Choroid plexus epithelial cell (primary cell): ENCODE results near the gene LRP1B.

Experiments
- DNase-seq: peaks from one replicate; pipeline ENCODE4 v3.0.0-alpha.2; 2010; ENCODE audit warnings: low read depth
- H3K4me3 ChIP-seq: 2 replicates; pipeline ENCODE4 v1.5.1; 2011; ENCODE audit warnings: low read depth, mild to moderate bottlenecking, control low read depth, low read length, moderate library complexity
- TF ChIP-seq, protein P1 (sequence below): conservative IDR thresholded peaks from 2 replicates; pipeline ENCODE4 v1.5.1; 2011; ENCODE audit warnings: low read depth, mild to moderate bottlenecking, control low read depth, inconsistent platforms, low read length, moderate library complexity

Gene LRP1B

GRCh38 chr2:142112757-142113221 lies 18.0 kb downstream of the LRP1B start:
- peak; percentile 92 for DNase-seq
- TF ChIP-seq, protein P1, sequence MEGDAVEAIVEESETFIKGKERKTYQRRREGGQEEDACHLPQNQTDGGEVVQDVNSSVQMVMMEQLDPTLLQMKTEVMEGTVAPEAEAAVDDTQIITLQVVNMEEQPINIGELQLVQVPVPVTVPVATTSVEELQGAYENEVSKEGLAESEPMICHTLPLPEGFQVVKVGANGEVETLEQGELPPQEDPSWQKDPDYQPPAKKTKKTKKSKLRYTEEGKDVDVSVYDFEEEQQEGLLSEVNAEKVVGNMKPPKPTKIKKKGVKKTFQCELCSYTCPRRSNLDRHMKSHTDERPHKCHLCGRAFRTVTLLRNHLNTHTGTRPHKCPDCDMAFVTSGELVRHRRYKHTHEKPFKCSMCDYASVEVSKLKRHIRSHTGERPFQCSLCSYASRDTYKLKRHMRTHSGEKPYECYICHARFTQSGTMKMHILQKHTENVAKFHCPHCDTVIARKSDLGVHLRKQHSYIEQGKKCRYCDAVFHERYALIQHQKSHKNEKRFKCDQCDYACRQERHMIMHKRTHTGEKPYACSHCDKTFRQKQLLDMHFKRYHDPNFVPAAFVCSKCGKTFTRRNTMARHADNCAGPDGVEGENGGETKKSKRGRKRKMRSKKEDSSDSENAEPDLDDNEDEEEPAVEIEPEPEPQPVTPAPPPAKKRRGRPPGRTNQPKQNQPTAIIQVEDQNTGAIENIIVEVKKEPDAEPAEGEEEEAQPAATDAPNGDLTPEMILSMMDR = peak; percentile 59
- H3K4me3 ChIP-seq = no peak overlapping the region

GRCh38 chr2:142104134-142104758 lies 26.6 kb downstream of the LRP1B start:
- H3K4me3 ChIP-seq = no peak overlapping the region
- DNase-seq = no peak
- TF ChIP-seq, protein P1 = no peak

DNA sequence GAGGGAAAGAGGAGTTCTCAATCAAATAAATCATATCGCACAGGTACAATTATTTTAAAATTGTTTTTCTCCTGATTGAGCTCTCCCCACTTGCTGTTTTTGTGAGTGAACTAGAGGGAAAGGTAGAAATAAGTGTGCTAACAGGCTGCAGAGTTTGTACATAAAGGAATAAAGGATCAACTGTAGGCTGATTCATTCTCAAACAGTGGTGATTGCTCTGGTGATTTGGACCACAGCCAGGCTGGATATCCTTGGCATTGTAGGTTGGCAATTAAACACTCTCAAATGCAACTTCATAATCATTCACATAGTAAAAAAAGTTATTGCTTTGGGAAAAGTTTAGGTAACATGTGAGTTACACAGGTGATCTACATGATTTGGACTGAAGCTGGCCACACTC lies 29.8 kb downstream of the LRP1B start:
- H3K4me3 ChIP-seq = no peak overlapping the region
- no peak for DNase-seq
- TF ChIP-seq, protein P1 = no peak

DNA sequence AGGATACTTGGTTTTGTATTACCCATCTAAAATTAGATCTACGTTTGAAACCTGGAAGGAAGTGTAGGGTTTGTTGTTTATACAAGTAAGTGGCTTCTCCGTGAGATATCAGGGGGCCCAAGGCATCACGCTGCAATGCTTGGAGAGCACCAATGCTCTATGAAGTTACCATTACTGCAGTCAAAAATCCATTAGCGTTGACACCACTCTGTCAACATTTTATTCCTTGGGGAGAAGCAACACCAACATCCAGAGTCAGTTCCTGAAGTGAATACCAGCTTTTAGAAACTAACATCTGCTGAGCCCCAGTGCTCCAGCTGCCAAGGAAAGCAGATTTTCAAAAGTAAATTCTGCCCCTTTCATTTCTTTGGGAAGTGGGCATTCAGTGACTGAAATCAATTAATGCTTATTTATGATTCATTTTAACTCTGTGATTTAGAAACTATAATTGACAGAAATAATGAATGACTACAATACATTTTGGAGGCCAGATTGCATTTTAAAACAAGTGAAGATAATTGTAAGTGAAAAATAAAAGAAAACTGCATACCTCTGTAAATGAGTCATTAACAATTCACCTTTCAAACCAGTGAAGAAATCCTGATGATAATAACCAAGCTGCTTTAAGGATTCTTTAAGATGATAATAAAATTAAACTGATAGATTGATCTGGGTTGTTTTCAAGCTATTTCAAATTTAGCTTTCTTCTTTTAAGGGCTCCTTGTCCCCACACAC lies 30.5 kb downstream of the LRP1B start:
- TF ChIP-seq, protein P1 = no peak
- no peak for DNase-seq
- H3K4me3 ChIP-seq = no peak overlapping the region

GRCh38 chr2:142097711-142098110 lies 33.1 kb downstream of the LRP1B start:
- no peak overlapping the region for H3K4me3 ChIP-seq
- TF ChIP-seq, protein P1 = no peak
- no peak for DNase-seq

- no peak for DNase-seq
- no peak overlapping the region for H3K4me3 ChIP-seq
These were observed 35.2 kb downstream of the LRP1B start for GRCh38 chr2:142095647-142096046.

More at GRCh38 chr2:142095647-142096046, 35.2 kb downstream of the LRP1B start:
- TF ChIP-seq, protein P1 = no peak
